Spleen (tissue), 11 donors: ENCODE data around the gene KRT7. TPM values are rescaled to one million over a fixed set of nuclear protein-coding genes. Genes with fewer than 3 reads are reported as not detected.
"Not testable (repeated sequence)": the region's sequence is repeated elsewhere in the genome, so short reads cannot be mapped to it uniquely, and the experiment has no call there.

Experiments used
- DNase-seq: peaks from one replicate; pipeline ENCODE4 v3.0.0-alpha.2; 2020
- H3K27ac ChIP-seq, 8 donors: fragments of 200-600 bp; sonication (generic) in 7 of 8; 1 replicate in 4 of 8; 2 replicates in 4 of 8; pipeline versions ENCODE4 v1.5.0 to v1.8.0; 2016 to 2021; ENCODE audit warnings: inconsistent platforms in 4 of 8, mild to moderate bottlenecking in 4 of 8, moderate library complexity in 1 of 8
- H3K27me3 ChIP-seq, 7 donors: fragments of 200-600 bp; sonication (generic) in 6 of 7; replicated peaks in 1 of 7; 1 replicate in 4 of 7; 2 replicates in 3 of 7; pipeline versions ENCODE4 v1.5.0 to v1.8.0; 2016 to 2021; ENCODE audit warnings: inconsistent platforms in 3 of 7, mild to moderate bottlenecking in 1 of 7
- H3K36me3 ChIP-seq, 6 donors: fragments of 200-600 bp; sonication (generic) in 5 of 6; 1 replicate in 4 of 6; 2 replicates in 2 of 6; pipeline versions ENCODE4 v1.5.0 to v1.8.0; 2016 to 2021; ENCODE audit warnings: inconsistent platforms in 2 of 6
- H3K4me1 ChIP-seq, 6 donors: fragments of 200-600 bp; sonication (generic) in 5 of 6; 1 replicate in 3 of 6; 2 replicates in 3 of 6; pipeline versions ENCODE4 v1.5.0 to v1.8.0; 2016 to 2021; ENCODE audit warnings: inconsistent platforms in 3 of 6
- H3K4me3 ChIP-seq, 8 donors: fragments of 200-600 bp; sonication (generic) in 7 of 8; 1 replicate in 4 of 8; 2 replicates in 4 of 8; pipeline versions ENCODE4 v1.5.0 to v1.8.0; 2016 to 2021; ENCODE audit warnings: inconsistent platforms in 4 of 8, mild to moderate bottlenecking in 4 of 8, moderate library complexity in 2 of 8
- H3K9me3 ChIP-seq, 8 donors: fragments of 200-600 bp; sonication (generic) in 7 of 8; 1 replicate in 4 of 8; 2 replicates in 4 of 8; pipeline versions ENCODE4 v1.5.0 to v1.8.0; 2016 to 2021; ENCODE audit warnings: inconsistent platforms in 4 of 8
- POLR2A ChIP-seq, 3 donors: fragments of 450-650 bp; IDR thresholded peaks; one replicate each; pipeline ENCODE4 v1.5.1; 2017; ENCODE audit warnings: antibody characterized with exemption in 3 of 3, mild to moderate bottlenecking in 1 of 3
- POLR2AphosphoS5 ChIP-seq, 3 donors: sonication (generic); formaldehyde crosslinking; IDR thresholded peaks; one replicate each; pipeline ENCODE4 v1.5.1; 2017; ENCODE audit warnings: antibody characterized with exemption in 3 of 3
- WGBS, 5 donors: extraction: QIAGEN DNeasy Blood & Tissue Kit in 3 of 5; methylation state at CpG; one replicate each; pipeline versions ENCODE4 v1.1.5 to v1.1.7; 2013 to 2018; 5-methylcytosine and 5-hydroxymethylcytosine counted together
- intact Hi-C: fragments of 100-400 bp; cut with DNase I; formaldehyde crosslinking; loops from one replicate; pipeline ENCODE4 v1.15.0; 2023; ENCODE audit warnings: low total_unique reads
- polyA plus RNA-seq, 3 donors: library from polyadenylated mRNA; stranded (reverse); fragments of 200-250 nt; gene quantifications; one replicate each; pipeline ENCODE4 v1.2.1, GENCODE V29; 2013
- total RNA-seq, 7 donors: library from RNA; depleted of rRNA in 3 of 7; stranded (reverse); fragments of >200 nt in 3 of 7; fragmentation: NEBNext Ultra II Directional in 4 of 7; extraction: Animal tissue kit (Norgen Biotek cat#: 25700) in 4 of 7; gene quantifications; one replicate each; pipeline versions ENCODE4 v1.1.0 to v1.2.1, GENCODE V29; 2016 to 2021
- TF ChIP-seq, protein P1 (sequence below), 11 experiments: fragments of 200-600 bp in 7 of 11; fragments of 450-650 bp in 4 of 11; sonication (generic) in 4 of 11; IDR thresholded peaks in 8 of 11; conservative IDR thresholded peaks in 3 of 11; 1 replicate in 7 of 11; 2 replicates in 4 of 11; pipeline versions ENCODE4 v1.4.0 to v1.8.0; 2016 to 2021; ENCODE audit warnings: antibody characterized with exemption in 11 of 11, inconsistent platforms in 4 of 11, mild to moderate bottlenecking in 1 of 11
- donor health status: healthy with polysubstance abuse.
- donor health status: DM: no; HTN: no; CAD: no; lungs with moderate emphysema.
- donor health status: DM: no; HTN: no; CAD: no.
- donor health status: Bipolar disorder and iron deficiency.
- donor health status: healthy.
- donor health status: DM: no; HTN: no; CAD: no.
- donor health status: DM: yes; HTN: yes; CAD: no.

Gene KRT7
- total and polyA plus RNA-seq, 10 donors: 0.73 to 1.9 (median 1.2) TPM; not detected in 3

DNA sequence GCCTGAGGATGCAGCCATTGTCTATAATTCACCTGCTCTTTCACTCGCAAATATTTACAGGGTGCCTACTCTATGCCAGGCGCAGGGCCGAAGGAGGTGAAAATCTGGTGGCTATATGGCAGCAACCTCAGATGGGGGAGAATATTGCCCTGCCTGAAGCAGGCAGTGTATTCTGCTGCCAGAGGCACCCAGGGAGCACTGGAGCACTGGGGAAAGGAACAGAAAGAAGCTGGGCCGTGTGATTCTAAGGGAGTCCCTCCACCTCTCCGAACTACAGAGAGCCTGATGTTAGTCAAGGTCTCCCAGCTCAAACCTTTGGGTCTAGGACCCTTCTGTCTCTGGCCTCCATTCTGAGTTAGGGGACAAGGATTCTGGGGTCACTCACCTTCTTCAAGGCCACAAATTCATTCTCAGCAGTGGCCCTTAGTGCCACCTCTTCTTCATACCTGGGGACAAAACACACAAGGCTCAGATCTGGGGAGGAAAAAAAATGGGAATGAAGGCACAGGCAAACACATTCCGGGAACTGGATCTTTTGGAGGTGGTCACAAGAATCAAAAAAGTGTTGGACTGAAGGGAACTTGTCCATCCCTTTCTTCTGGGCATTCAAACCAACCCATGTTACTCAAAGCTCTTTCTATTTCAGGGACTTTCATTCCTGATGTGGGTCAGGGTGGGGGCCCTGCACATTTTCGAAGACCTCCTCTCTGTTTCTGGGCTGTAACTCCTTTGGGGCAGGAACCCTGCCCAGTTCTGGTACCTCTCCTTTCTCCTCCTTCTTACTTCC, 22.1 kb downstream of the KRT7 start:
- Histone ChIP-seq H3K36me3 (no peaks in the 10 kb centered on the region), H3K9me3 (no peaks in the 10 kb centered on the region), H3K4me3 (no peak overlapping the region), H3K27me3 (peaks cover 0 to 91% (median 33%) of the 10 kb centered on the region in 7 donors), H3K27ac (no peak overlapping the region), H3K4me1 (peaks cover 0 to 26% (median 16%) of the 10 kb centered on the region in 6 donors)
- WGBS, 5 donors: 66 to 87% (median 75%) methylated on average over 7 of the region's 7 CpGs
- TF ChIP-seq, protein P1, sequence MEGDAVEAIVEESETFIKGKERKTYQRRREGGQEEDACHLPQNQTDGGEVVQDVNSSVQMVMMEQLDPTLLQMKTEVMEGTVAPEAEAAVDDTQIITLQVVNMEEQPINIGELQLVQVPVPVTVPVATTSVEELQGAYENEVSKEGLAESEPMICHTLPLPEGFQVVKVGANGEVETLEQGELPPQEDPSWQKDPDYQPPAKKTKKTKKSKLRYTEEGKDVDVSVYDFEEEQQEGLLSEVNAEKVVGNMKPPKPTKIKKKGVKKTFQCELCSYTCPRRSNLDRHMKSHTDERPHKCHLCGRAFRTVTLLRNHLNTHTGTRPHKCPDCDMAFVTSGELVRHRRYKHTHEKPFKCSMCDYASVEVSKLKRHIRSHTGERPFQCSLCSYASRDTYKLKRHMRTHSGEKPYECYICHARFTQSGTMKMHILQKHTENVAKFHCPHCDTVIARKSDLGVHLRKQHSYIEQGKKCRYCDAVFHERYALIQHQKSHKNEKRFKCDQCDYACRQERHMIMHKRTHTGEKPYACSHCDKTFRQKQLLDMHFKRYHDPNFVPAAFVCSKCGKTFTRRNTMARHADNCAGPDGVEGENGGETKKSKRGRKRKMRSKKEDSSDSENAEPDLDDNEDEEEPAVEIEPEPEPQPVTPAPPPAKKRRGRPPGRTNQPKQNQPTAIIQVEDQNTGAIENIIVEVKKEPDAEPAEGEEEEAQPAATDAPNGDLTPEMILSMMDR (IDR thresholded peaks at IDR 0.05 in 8 of 11, conservative IDR thresholded peaks at IDR 0.05 in 3 of 11): no peak
- TF ChIP-seq POLR2A (IDR thresholded peaks at IDR 0.05): no peak
- intact Hi-C loops: no loop called here
- peak; percentile 30 for DNase-seq

DNA sequence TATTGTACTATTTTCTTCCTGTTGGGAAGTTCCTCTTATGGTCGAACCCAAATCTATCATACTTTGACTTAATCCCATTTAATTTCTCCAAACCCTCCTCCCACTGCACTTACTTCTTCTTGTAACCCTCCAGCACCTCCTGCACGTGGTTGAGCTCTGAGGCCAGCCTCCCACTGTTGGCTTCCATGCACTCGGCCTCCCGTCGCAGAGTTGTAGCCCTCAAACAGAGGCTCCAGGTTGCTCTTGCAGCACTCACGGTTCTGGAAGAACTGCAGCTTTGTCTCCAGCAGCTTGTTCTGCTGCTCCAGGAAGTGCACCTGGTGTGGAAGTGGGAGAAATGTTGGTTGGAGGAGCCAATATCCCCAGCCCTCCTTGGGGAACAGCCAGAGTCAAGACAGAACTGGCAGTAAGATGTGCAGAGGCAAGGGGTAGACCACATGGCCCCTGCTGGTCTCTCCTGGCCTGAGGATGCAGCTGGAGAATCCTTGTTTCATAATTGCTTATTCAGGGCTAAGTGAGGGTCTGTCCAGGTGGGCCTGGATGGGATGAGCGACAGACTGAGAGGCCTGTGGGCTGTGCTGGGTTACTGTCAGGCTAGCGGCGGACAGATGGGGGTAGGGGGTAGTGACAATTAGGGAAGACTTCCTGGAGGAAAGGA, 23.0 kb downstream of the KRT7 start:
- Histone ChIP-seq H3K27me3 (peaks cover 0 to 90% (median 29%) of the 10 kb centered on the region in 7 donors), H3K4me3 (no peak overlapping the region), H3K27ac (no peak overlapping the region), H3K4me1 (peaks cover 0 to 25% (median 16%) of the 10 kb centered on the region in 6 donors), H3K36me3 (no peaks in the 10 kb centered on the region), H3K9me3 (no peaks in the 10 kb centered on the region)
- no peak for TF ChIP-seq POLR2AphosphoS5 (IDR thresholded peaks at IDR 0.05)
- no peak for TF ChIP-seq POLR2A (IDR thresholded peaks at IDR 0.05)
- TF ChIP-seq, protein P1 (IDR thresholded peaks at IDR 0.05 in 8 of 11, conservative IDR thresholded peaks at IDR 0.05 in 3 of 11): no peak
- DNase-seq: peak; percentile 49
- 72 to 87% (median 86%) methylated on average over 9 of the region's 9 CpGs for WGBS, 5 donors
- intact Hi-C loops: no loop called here

DNA sequence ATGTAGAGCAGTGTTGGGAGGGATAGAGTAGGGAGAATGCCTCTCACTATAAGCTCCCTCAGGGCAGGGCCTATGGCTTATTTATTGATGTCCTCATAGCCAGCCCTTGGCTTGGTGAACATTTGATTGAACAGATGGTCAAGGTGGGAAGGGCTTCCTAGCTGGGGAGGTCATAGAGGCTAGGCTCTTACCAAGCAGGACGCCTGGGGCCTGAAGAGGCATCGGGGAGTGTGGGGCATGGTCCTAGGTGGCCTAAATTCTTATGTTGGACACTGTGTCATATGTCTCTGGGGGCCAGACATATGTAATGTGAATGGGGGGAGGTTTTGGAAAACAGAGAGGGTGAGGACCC, 23.5 kb downstream of the KRT7 start:
- H3K9me3 ChIP-seq: no peaks in the 10 kb centered on the region
- peaks cover 0 to 25% (median 16%) of the 10 kb centered on the region in 6 donors for H3K4me1 ChIP-seq
- intact Hi-C loops: no loop called here
- H3K36me3 ChIP-seq: no peaks in the 10 kb centered on the region
- no peak overlapping the region for H3K4me3 ChIP-seq
- no peak overlapping the region for H3K27ac ChIP-seq
- peak; percentile 6 for DNase-seq
- H3K27me3 ChIP-seq: peaks cover 0 to 91% (median 29%) of the 10 kb centered on the region in 7 donors
- TF ChIP-seq POLR2AphosphoS5 (IDR thresholded peaks at IDR 0.05) (no peak), POLR2A (IDR thresholded peaks at IDR 0.05) (no peak)
- TF ChIP-seq, protein P1 (IDR thresholded peaks at IDR 0.05 in 8 of 11, conservative IDR thresholded peaks at IDR 0.05 in 3 of 11): no peak
- 33 to 78% (median 50%) methylated on average over 2 of the region's 2 CpGs for WGBS, 5 donors

DNA sequence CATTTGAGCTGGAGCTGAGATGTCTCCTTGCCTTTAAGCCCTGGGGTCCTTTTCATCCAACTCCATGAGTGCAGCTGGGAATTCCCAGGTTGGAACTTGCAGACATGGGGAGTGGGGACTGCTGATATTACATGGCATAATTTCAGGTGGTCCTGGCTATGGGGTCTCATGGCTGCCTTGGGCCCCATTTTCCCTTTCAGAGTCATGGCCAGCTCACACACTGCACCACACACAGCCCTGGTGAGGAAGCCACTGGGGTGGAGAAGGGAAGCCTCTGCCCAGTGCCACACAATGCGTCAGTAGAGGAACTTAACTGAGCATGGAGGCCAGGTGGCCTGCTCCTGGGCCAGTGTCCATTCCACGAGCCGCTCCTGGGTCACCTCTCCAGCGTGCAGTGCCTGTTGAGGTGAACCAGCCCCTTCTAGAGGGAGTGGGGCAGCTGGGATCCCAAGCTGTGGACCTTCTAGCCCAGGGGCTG, 24.1 kb downstream of the KRT7 start:
- Histone ChIP-seq H3K27ac (no peak overlapping the region), H3K36me3 (no peaks in the 10 kb centered on the region), H3K4me3 (no peak overlapping the region), H3K4me1 (peaks cover 0 to 25% (median 16%) of the 10 kb centered on the region in 6 donors), H3K9me3 (no peaks in the 10 kb centered on the region), H3K27me3 (peaks cover 0 to 95% (median 29%) of the 10 kb centered on the region in 7 donors)
- 72 to 88% (median 78%) methylated on average over 2 to 4 of the region's 4 CpGs for WGBS, 5 donors
- peak; percentile 25 for DNase-seq
- intact Hi-C loops: no loop called here
- TF ChIP-seq POLR2A (IDR thresholded peaks at IDR 0.05) (no peak), POLR2AphosphoS5 (IDR thresholded peaks at IDR 0.05) (no peak)
- TF ChIP-seq, protein P1 (IDR thresholded peaks at IDR 0.05 in 8 of 11, conservative IDR thresholded peaks at IDR 0.05 in 3 of 11): no peak

DNA sequence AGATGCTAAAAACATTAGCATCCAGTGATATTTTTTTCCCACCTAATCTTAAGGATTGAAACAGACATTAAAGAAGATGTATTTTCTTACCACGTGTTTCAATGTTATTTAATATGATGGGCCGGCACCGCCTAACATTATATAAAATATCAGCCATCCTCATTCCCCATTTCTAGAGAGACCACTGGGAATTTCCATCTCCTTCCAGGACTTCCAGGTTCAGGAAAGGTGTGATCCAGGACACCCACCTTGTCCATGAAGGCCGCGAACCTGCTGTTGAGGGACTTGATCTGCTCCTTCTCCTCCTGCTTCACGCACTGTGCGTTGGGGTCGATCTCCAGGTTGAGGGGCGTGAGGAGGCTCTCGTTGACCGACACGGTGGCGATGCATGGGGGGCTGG, 24.9 kb downstream of the KRT7 start:
- H3K27ac ChIP-seq, intact Hi-C loops, DNase-seq, H3K36me3 ChIP-seq, H3K9me3 ChIP-seq: not testable (repeated sequence)
- peak overlapping the region in 2 of 8 donors; percentile 11 to 39 for H3K4me3 ChIP-seq
- H3K27me3 ChIP-seq: peaks cover 0 to 96% (median 29%) of the 10 kb centered on the region in 7 donors
- H3K4me1 ChIP-seq: peaks cover 0 to 25% (median 16%) of the 10 kb centered on the region in 6 donors
- WGBS, 5 donors: 45 to 58% (median 48%) methylated on average over 12 to 13 of the region's 13 CpGs
